Panc1 (cell line): ENCODE measurements around the gene FXYD3. TPM values are rescaled to one million over a fixed set of nuclear protein-coding genes. Genes with fewer than 3 reads are reported as not detected.
A peak's percentile ranks its signal among the peaks of the same experiment; 100 is the strongest.
"Not testable (repeated sequence)": the region's sequence is repeated elsewhere in the genome, so short reads cannot be mapped to it uniquely, and the experiment has no call there.

Experiments
- ATAC-seq: fragments of 200-7000 bp; cut with Tn5 transposase; 2 replicates; pipeline ENCODE4 v1.9.1; 2020; ENCODE audit warnings: mild to moderate bottlenecking, moderate library complexity
- BruUV-seq: library from RNA; stranded (reverse); fragments of 400-500 nt; replicated peaks from 2 replicates; lab custom pipeline; 2021; lab: Mats Ljungman, UMichigan
- CTCF ChIA-PET: fragments of 300-600 bp; sonication (Branson Sonifier 250); formaldehyde crosslinking; loops from one replicate; lab custom pipeline; 2022; ENCODE audit warnings: antibody characterized with exemption; lab: Charles Lee
- POLR2A ChIA-PET: fragments of 300-600 bp; sonication (Branson Sonifier 250); formaldehyde crosslinking; loops from one replicate; lab custom pipeline; 2022; ENCODE audit warnings: antibody characterized with exemption; lab: Charles Lee
- DNase-seq: peaks from one replicate; pipeline ENCODE4 v3.0.0-alpha.2; 2010; ENCODE audit warnings: low read depth, low spot score
- H3K27ac ChIP-seq: 2 replicates; pipeline ENCODE4 v1.5.1; 2011; ENCODE audit warnings: mild to moderate bottlenecking, low read length, inconsistent platforms
- H3K27me3 ChIP-seq: fragments of 200-500 bp; sonication (Bioruptor generic); 2 replicates; pipeline ENCODE4 v1.6.0; 2014; ENCODE audit warnings: low read length, inconsistent platforms; ENCODE audit not compliant: control insufficient read depth, insufficient read depth
- H3K36me3 ChIP-seq: fragments of 200-500 bp; sonication (Bioruptor generic); 2 replicates; pipeline ENCODE4 v1.5.1; 2014; ENCODE audit warnings: inconsistent platforms, mild to moderate bottlenecking, low read length, moderate library complexity; ENCODE audit not compliant: control insufficient read depth, insufficient read depth
- H3K4me1 ChIP-seq: 2 replicates; pipeline ENCODE4 v1.5.1; 2011; ENCODE audit warnings: inconsistent platforms, mild to moderate bottlenecking, low read length, moderate library complexity; ENCODE audit not compliant: control insufficient read depth, insufficient read depth
- H3K4me3 ChIP-seq, 2 experiments: 2 replicates each; pipeline ENCODE4 v1.5.1; 2011 to 2012; ENCODE audit warnings: low read depth in 2 of 2, low read length in 2 of 2, mild to moderate bottlenecking in 2 of 2, inconsistent platforms in 1 of 2, moderate library complexity in 1 of 2
- H3K9me3 ChIP-seq: fragments of 200-500 bp; sonication (Bioruptor generic); 2 replicates; pipeline ENCODE4 v1.5.1; 2014; ENCODE audit warnings: low read depth, mild to moderate bottlenecking, inconsistent platforms, low read length, moderate library complexity; ENCODE audit not compliant: control insufficient read depth, insufficient read depth
- POLR2AphosphoS5 ChIP-seq: IDR thresholded peaks from 2 replicates; pipeline ENCODE4 v1.6.1; 2012; ENCODE audit warnings: mild to moderate bottlenecking, low read depth, low read length, moderate library complexity
- SIN3A ChIP-seq: IDR thresholded peaks from 2 replicates; pipeline ENCODE4 v1.6.1; 2012; ENCODE audit warnings: low read depth, mild to moderate bottlenecking, low read length, moderate library complexity, borderline replicate concordance; ENCODE audit not compliant: insufficient read depth
- TCF7L2 ChIP-seq: IDR thresholded peaks from 2 replicates; pipeline ENCODE4 v1.6.1; 2011; ENCODE audit warnings: mild to moderate bottlenecking, low read depth, low read length, inconsistent platforms
- in situ Hi-C: cut with HindIII; loops from 2 replicates; pipeline ENCODE4 v1.10.0; 2016; ENCODE audit warnings: low sequenced_read_pairs, low pct_unique_long_range_greater_than_20kb
- intact Hi-C: fragments of 100-400 bp; cut with micrococcal nuclease; formaldehyde crosslinking; loops from one replicate; pipeline ENCODE4 v1.10.0; 2022; ENCODE audit not compliant: unreplicated experiment
- total RNA-seq: library from RNA; stranded (reverse); gene quantifications from one replicate; pipeline ENCODE4 v1.2.1, GENCODE V29; 2021; ENCODE audit not compliant: unreplicated experiment
- TF ChIP-seq, protein P1 (sequence below), 2 experiments: IDR thresholded peaks; 2 replicates each; pipeline ENCODE4 v1.6.1; 2011 to 2012; ENCODE audit warnings: low read depth in 2 of 2, control low read depth in 1 of 2, low read length in 1 of 2, mild to moderate bottlenecking in 1 of 2, moderate library complexity in 1 of 2; ENCODE audit not compliant: insufficient read depth in 1 of 2
- TF ChIP-seq, protein P2 (sequence below): fragments of 450-650 bp; IDR thresholded peaks from 2 replicates; pipeline ENCODE4 v1.5.1; 2017; ENCODE audit warnings: mild to moderate bottlenecking

FXYD3 gene
- total RNA-seq, 1 experiment from 2014 or later, result not detected

DNA sequence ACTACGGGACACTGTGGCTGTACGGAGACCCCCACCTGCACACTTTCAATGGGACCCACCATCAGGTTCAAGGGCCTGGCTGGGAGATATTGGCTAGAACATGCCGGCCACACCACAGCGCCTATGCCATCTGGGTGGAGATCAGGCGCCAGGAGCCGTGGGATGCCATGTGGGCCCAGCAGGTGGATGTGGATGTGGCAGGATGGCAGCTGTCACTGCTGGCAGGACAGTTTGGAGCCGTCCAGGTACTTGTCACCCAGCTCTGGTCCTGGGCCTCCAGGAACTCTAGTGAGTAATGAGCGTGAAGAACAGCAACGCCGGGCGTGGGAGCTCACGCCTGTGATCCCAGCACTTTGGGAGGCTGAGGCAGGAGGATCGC lies 15.7 kb upstream of the FXYD3 start:
- ATAC-seq (no peak), DNase-seq (no peak)
- ChIA-PET POLR2A (no interaction called here), CTCF (no interaction called here)
- no peaks in the 10 kb centered on the region for H3K9me3 ChIP-seq
- TF ChIP-seq TCF7L2, result no peak
- no peak for TF ChIP-seq SIN3A
- TF ChIP-seq POLR2AphosphoS5, result no peak
- TF ChIP-seq, protein P1, sequence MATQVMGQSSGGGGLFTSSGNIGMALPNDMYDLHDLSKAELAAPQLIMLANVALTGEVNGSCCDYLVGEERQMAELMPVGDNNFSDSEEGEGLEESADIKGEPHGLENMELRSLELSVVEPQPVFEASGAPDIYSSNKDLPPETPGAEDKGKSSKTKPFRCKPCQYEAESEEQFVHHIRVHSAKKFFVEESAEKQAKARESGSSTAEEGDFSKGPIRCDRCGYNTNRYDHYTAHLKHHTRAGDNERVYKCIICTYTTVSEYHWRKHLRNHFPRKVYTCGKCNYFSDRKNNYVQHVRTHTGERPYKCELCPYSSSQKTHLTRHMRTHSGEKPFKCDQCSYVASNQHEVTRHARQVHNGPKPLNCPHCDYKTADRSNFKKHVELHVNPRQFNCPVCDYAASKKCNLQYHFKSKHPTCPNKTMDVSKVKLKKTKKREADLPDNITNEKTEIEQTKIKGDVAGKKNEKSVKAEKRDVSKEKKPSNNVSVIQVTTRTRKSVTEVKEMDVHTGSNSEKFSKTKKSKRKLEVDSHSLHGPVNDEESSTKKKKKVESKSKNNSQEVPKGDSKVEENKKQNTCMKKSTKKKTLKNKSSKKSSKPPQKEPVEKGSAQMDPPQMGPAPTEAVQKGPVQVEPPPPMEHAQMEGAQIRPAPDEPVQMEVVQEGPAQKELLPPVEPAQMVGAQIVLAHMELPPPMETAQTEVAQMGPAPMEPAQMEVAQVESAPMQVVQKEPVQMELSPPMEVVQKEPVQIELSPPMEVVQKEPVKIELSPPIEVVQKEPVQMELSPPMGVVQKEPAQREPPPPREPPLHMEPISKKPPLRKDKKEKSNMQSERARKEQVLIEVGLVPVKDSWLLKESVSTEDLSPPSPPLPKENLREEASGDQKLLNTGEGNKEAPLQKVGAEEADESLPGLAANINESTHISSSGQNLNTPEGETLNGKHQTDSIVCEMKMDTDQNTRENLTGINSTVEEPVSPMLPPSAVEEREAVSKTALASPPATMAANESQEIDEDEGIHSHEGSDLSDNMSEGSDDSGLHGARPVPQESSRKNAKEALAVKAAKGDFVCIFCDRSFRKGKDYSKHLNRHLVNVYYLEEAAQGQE (IDR thresholded peaks at IDR 0.05; ENCODE audit: insufficient read depth in 1 of 2, low read depth in 2 of 2, low read length in 1 of 2), result no peak
- TF ChIP-seq, protein P2, sequence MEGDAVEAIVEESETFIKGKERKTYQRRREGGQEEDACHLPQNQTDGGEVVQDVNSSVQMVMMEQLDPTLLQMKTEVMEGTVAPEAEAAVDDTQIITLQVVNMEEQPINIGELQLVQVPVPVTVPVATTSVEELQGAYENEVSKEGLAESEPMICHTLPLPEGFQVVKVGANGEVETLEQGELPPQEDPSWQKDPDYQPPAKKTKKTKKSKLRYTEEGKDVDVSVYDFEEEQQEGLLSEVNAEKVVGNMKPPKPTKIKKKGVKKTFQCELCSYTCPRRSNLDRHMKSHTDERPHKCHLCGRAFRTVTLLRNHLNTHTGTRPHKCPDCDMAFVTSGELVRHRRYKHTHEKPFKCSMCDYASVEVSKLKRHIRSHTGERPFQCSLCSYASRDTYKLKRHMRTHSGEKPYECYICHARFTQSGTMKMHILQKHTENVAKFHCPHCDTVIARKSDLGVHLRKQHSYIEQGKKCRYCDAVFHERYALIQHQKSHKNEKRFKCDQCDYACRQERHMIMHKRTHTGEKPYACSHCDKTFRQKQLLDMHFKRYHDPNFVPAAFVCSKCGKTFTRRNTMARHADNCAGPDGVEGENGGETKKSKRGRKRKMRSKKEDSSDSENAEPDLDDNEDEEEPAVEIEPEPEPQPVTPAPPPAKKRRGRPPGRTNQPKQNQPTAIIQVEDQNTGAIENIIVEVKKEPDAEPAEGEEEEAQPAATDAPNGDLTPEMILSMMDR, result no peak
- intact Hi-C loops, result loop anchor here (10.0 kb wide), 1 partner anchor 55 kb away; the partner anchor contains the start of gene HPN
- no TSS peak for BruUV-seq
- in situ Hi-C loops, result no loop called here
- no peaks in the 10 kb centered on the region for H3K36me3 ChIP-seq
- no peaks in the 10 kb centered on the region for H3K27me3 ChIP-seq
- no peak overlapping the region for H3K4me3 ChIP-seq
- no peaks in the 10 kb centered on the region for H3K4me1 ChIP-seq
- no peak overlapping the region for H3K27ac ChIP-seq

DNA sequence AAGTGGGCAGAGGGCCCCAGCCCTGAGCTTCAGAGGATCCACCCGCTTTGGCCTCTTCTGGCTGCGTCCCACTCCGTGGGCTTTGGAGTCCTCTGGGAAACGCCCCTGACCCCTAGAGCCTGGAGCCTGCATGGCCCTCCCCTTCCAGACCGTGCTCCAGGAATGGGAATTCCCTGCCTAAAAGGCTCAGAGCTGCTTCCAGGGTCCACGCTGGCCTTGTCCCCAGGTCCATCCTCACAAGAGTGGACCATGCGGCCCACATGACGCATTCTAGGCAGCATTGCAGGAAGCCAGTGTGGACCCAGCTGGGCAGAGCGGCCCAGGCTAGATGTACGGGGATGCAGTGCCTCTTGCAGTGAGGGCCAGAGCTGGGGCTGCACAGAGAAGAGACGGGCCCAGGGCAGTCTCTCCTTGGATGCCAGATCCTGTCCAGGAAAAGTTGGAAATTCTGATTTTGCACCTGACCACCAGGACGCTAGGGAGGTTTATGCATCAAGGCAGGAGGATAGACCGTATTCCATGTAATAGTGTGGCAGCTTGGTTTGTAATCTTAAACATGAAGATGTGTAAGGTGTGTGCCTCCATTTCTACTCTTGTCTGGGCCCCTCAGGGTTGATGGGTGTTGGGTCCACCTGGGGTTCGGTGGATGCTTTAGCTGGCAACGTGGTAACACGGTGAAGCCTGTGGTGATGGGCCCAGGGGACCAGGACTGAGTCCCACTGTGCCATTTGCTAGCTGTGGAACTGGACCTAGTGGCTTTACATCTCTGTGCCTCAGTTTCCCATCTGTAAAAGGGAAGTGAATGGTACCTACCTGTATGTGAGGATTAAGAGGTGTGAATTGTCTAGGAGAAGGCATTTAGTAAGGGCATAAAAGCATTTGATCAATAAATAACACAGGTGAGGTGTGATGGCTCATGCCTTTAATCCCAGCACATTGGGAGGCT lies 14.8 kb upstream of the FXYD3 start:
- DNase-seq (no peak), ATAC-seq (peak; percentile 31; the same call in 1 of the 2 replicates)
- no peak overlapping the region for H3K4me3 ChIP-seq
- H3K36me3 ChIP-seq, result no peaks in the 10 kb centered on the region
- intact Hi-C loops, result no loop called here
- no peaks in the 10 kb centered on the region for H3K4me1 ChIP-seq
- H3K27ac ChIP-seq, result no peak overlapping the region
- ChIA-PET CTCF (no interaction called here), POLR2A (interaction anchor here (0.7 kb wide), 1 partner anchor 11 kb away, joined by 4 read pairs; no protein-coding TSS in a partner anchor)
- no TSS peak for BruUV-seq
- in situ Hi-C loops, result no loop called here
- TF ChIP-seq POLR2AphosphoS5, result no peak
- TF ChIP-seq, protein P2, result no peak
- TF ChIP-seq, protein P1 (IDR thresholded peaks at IDR 0.05; ENCODE audit: insufficient read depth in 1 of 2, low read depth in 2 of 2, low read length in 1 of 2), result no peak
- no peak for TF ChIP-seq SIN3A
- TF ChIP-seq TCF7L2, result no peak
- H3K9me3 ChIP-seq, result no peaks in the 10 kb centered on the region
- no peaks in the 10 kb centered on the region for H3K27me3 ChIP-seq

DNA sequence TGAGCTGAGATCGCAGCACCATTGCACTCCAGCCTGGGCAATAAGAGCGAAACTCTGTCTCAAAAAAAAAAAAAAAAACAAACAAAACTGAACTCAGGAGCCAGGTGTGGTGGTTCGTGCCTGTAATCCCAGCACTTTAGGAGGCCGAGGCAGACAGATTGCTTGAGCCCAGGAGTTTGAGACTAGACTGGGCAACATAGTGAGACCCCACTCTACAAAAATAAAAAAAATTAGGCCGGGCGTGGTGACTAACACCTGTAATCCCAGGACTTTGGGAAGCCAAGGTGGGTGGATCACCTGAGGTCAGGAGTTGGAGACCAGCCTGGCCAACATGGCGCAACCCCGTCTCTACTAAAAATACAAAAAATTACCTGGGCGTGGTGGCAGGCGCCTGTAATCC lies 13.7 kb upstream of the FXYD3 start:
- H3K27me3 ChIP-seq, H3K4me3 ChIP-seq, H3K27ac ChIP-seq, DNase-seq, BruUV-seq, H3K36me3 ChIP-seq, POLR2A ChIA-PET, ATAC-seq, intact Hi-C loops, H3K4me1 ChIP-seq, H3K9me3 ChIP-seq, in situ Hi-C loops: not testable (repeated sequence)
- CTCF ChIA-PET, result interaction anchor here (1.0 kb wide), 1 partner anchor 34 kb away, joined by 3 read pairs; no protein-coding TSS in a partner anchor
